CD4-positive, alpha-beta T cell treated with Interleukin-1 beta for 1 hour (primary cell): ENCODE data around the gene KCNQ1.

Experiments used
- DNase-seq, 2 donors: peaks; one replicate each; pipeline ENCODE4 v3.0.0-alpha.2; 2020 to 2022

The KCNQ1 gene

DNA sequence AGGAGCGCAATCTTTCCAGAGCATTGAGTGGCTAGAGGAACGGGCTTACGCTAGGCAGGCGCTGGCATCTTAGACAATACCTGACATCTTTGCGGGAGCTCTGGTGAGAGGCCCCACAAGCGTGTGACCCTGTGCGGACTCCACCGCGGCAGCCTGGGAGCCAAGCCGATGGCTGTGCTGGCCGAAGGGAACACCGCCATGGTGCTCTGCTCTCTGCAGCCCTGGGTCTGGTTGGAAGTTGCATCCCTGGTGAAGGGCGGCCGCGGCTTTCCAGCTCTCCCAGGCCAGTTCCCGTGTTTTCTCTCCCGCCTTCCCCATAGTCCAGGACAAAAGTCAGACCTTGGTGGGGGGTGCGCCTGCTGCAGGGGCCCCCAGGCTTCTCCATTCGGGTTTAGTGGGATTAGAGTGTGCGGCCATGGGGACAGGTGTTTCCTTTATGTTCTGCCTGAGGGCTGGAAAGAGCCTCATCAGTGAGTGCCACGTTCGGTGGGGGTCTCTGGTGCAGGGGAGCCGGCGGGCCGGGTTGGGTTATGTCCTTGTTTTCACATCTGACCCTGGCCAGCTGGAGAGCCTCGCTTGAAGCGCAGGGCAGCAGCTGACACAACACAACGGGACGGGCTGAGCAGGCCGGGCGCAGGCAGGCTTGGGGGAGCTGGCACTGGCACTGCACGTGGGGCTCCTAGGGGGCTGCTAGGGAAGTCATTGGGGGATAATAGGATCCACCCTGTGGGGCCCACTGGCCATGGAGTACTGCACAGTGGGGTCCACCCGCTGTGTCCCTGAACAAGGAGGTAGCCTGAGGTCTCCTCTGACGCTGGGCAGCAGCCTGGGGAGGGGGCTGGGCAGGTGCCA lies 94.8 kb downstream of the KCNQ1 start:
- DNase-seq: no peak

DNA sequence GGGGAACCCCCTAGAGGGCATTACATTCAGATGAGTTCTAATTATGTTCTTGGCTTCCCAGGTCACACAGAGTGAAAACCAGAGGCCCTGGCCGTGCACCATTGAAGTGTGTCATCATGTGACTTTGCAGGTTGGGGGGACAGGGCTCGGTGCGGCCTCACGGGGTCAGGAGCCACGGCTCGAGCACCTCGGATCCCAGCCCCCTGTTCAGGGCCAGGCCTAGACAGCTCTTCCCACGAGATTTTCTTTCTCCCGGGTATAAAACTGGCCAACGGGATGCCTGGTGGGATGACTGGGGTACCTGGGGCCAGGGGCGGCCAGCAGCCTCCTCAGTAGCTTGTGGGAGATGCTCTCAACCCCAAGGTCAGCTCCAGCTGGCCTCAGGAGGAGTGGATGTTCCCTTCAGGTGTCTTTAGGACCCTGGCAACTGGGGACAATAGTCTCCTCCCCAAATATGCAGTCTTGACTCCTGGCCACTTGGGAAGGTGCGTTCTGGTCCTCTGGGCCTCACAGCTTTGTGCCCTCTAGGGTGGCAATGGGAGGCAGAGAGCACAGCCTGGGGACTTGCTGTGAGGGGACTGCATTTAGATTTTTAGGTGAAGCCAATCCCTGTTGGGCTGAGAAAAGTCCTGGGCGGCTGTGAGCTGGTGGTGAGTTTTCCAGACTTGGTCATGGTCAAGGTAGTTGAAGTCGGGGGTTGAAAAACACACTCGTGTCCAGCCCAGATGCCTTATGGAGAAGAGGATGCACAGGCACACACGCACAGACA lies 95.6 kb downstream of the KCNQ1 start:
- no peak for DNase-seq

DNA sequence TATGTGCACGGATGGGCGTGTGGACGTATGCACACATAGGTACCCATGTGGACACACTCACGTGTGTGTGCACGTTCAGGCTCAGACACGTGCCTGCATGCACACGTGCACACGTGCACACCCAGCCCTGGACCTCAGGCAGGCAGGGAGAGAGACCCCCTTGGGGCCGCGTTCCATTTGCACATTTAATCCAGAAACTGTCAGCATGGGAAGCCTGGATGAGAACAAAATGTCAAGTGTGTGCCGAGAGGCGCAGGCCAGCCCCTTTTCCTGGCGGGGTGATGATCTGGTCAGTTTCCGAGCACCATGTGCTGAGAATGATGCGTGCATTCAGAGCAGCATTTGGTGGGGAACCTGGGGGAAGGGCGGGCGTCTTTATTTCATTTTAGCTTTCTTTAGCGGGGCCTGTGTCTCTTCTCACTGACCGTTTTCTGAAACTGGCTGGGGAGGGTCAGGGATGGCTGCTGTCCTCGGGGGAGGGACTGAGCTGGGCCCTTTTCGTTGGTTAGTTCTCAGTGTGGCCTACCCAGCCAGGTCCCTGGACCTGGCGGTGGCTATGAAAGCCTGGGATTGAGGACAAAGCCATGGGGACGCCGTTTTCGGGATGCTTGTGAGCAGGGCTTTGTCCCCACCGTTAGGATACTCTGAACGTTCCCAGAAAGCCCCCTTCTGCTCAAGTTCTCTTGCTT lies 96.3 kb downstream of the KCNQ1 start:
- no peak for DNase-seq

DNA sequence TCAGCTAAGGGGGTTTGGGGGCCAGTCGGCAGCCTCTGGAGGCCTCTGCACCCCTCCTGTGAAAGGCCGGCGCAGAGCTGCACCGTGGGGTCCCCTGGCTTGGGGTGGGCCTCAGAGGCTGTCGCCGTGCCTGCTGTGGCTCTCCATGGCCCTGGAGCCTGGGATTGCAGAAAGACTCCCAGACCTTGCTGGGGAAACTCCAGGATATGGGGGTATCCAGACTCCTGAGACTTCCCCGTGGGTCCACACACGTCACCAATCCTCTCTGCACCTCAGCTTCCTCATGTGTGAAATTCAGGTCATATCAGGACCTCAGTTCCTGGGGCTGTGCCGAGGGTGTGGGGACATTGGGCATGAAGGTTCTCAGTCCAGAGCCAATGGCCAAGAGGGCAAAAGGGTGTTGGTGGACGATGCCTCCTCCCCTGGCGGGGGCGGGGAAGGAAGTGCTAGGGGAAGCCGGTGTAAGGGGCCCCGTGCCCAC lies 97.1 kb downstream of the KCNQ1 start:
- no peak for DNase-seq

DNA sequence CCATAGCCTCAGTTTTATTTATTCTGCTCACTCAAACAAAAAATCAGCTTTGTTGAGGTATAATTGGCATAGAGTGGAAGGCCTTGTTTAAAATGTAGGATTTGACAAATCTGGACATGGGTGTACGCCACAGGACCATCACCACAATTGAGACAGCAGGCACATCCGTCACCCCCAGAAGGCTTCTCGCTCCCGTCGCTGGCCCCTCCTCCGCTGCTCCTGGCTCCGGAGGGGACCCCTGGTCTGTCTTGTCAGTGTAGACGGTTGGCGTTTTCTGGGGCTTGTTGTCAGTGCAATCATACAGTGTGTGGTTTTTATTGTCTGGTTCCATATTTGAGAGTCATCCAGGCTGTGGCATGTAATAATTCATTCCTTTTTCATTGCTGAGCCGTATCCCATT lies 97.6 kb downstream of the KCNQ1 start:
- no peak for DNase-seq

DNA sequence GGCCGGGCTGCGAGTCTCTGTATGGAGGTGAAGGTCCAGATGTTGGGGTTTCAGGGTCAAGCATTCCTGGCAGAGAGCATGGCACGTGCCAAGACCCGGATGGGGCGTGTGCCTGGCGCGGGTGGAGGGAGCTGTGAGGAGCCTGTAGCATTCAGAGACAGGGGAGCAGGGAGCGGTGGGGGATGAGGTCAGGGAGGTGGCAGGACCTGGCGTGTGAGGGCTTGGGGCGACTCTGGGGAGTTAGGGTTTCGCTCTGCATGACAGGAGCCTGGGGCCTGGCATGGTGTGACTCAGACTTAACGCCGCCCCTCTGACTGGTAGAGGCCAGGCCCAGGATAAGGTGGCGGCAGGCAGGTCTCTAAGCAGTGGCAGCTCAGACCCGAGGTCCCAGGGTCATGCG lies 103.0 kb downstream of the KCNQ1 start:
- DNase-seq: no peak

DNA sequence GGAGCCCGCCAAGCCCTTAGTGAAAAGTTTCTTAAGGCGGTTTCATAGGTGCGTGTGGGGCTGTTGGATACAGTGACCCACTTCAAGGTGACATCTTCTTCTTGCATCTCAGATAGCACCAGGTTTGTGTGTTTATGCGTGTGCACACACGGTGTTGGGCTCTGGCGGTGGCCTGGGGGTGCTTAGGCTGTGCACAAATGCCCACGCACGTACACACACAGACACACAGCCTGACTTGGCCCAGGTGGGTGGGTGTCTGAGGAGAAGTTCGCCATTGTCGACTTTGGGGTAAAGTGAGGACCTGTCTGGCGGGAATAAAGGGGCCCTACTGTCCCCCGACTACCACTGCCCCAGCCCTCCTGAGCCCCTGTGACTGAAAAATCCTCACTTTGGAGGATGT lies 103.8 kb downstream of the KCNQ1 start:
- no peak for DNase-seq

DNA sequence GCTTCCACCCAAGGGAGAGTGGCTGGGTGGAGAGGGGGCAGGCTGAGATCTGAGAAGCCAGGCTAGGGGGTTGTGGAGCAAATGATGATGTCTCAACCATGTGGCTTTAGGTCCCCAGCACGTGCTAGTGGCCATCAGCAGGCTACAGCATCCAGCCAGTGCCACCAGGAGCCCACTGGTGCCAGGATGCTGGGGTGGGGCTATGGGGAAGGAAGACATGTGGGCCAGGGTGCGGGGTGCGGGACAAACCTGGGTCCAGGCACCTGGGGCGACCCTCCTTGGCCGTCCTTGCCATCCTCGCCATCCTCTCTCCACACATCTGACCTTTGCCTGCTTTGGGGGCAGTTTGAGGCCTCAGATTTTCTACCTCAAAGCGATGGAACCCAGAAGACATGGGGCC lies 104.3 kb downstream of the KCNQ1 start:
- no peak for DNase-seq

DNA sequence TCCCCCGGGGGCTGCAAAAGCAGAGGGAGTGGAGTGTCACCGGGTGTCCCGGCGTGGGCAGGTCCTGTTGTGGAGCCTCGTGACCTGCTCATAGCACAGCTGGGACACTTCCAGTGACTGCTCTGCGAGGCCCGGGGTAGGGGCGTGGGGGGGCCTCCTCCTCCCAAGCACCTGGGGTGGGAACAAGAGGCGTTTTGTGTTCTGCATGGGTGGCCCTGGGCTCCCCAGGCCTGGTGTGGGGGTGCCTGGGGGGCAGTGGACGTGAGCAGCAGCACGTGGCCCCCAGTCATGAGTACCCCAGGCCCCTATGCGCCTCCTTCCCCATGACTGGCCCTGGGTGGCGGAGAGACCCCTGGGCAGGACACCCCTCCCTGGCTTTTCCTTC lies 104.7 kb downstream of the KCNQ1 start:
- DNase-seq: peak in 1 of 2 donors; percentile 0

DNA sequence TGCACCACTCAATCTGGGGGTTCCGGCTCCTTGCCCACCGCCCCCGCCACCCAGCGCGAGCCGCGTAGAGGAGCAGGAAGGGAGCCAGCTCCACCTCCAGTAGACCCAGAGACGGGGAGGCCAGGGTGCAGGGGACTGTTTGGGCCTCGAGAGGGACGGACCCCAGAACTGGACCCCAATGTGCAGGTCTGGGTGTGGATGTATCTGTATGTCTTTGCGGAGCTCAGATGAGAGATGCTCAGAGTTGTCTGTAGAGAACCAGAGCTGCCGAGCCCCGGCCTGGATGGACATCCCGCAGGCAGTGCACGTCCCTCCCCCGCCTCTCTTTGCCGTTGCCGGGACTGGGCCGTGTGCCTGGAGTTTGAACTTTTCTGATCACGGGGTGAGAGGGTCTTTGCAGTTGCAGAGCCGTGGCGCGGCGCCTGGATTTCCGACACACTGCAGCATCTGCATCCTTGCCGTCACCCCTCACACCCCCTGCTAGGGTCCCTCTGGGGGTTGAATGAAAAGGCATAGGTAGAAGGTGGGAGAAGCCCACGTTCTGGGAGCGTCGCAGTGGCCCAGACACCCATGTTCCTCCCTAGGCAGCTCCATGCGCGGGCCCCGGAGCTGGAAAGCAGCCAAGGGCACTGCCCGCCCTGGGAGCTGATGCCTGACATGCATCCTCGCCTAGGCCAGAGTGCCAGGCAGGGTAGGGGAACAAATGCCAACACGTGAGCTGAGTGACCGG lies 105.2 kb downstream of the KCNQ1 start:
- no peak for DNase-seq

DNA sequence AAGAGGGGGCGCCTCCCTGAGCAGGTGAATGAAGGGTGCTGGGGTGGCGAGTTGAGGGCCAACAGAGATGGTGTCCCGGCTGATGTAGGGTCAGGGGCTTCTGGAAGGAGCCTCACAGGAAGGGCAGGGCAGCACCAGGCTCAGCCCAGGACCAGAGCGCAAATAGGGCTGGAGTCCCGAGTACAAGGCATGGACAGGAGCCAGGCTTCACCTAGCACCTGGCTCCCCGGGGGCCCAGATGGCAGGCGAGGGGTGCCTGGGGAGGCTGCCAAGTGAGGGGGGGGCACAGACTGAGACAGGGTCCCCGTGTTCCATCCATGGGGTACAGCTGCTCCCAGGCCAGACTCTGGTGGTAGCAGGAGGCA lies 105.8 kb downstream of the KCNQ1 start:
- no peak for DNase-seq

DNA sequence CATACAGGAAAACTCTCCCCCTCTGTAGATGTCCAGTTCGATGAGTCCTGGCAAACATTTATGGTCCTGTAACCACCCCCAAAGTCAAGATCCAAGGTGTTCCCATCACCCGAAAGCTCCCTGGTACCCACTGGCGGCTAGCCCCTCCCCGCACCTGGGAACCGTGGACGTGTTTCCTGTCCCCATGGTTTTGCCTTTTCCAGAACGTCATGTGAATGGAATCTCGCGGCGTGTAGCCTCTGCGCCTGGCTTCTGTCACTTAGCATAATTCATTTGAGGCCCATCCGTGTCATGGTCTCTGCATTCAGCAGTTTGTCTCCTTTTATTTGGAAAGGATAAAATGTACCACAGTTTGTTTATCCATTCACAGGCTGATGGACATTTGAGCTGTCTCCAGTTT lies 106.3 kb downstream of the KCNQ1 start:
- no peak for DNase-seq

DNA sequence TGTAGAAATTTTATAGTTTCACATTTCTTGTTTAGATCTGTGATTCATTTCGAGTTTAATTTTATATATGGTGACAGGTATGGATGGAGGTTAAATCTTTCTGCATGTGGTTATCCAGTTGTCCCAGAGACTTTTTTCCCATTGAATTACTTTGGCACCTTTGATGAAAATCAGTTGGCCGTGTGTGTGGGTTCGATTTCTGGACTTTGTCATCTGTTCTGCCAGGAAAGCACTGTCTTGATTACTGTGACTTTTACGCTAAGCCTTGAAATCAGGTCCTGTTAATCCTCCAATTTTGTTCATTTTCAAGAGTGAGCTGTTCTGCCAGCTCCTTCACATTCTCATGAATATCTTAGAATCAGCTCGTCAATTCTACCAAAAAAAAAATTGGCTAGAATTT lies 107.4 kb downstream of the KCNQ1 start:
- DNase-seq: no peak

DNA sequence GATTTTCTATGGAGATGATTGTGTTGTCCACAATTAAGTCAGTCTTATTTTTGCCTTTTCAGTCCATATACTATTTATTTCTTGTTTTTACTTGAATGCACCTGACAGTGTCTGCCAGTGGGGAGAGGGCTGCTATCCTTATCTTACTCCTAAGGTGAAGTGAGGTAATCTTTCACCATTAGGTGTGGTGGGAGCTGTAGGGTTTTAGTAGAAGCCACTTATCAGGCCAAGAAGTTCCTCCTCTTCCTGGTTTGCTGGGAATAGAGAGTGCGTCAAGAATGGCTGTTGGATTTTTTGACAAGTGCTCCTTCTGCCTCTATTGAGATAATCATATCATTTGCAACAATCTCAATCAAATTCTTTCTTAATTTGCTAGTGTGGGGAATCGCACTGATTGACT lies 108.4 kb downstream of the KCNQ1 start:
- no peak for DNase-seq

DNA sequence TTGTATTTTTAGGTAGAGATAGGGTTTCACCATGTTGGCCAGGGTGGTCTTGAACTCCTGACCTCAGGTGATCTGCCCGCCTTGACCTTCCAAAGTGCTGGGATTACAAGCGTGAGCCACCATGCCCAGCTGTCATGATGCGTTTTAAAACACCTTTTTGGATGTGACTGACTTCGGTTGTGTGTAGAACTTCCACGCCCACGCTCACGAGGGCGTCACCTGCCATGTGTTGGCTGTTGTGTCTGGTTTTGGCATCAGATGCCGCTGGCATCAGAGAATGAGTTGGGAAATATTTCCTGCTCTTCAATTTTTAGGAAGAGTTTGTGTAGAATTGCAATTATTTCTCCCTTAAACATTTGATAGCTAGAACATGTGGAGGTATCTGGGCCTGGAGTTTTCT lies 109.1 kb downstream of the KCNQ1 start:
- no peak for DNase-seq

DNA sequence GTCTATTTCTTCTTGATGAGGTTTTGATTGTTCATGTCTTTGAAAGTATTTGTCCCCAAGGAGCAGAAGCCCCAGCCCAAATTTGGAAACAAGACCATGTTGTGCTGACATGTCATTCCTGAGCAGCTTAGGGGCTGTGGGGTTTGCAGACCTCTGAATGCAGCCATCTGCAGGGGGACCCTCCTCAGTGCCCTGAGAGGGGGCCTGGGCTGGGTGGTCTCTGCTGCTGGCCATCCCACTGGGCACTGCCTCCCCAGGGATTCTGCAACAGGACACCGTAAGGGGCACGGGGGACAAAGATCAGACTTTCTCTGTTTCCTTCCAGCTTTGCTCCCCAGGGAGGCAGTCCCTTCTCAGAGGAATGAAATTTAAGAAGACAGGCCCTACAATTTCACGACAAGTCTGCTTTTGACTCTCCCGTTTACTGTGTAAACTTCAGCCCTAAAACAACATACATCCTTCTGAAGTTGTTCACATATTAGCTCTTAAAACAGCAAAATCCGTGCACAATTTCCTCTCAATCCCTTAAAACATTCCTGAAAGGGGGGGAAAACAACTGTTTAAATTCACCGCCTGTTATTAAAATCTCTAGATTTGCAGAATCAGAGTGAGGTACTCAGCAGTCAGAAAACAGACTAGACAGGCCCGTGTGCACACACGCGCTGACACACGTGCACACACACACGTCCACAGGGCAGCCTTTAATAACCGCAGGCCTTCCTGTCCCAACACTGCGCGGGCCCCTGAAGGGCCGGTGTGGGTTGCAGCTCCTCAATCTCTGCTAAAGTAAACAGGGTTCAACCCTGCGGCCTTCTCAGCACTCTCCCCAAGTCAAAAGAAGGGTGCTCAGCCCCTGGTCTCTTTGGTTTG lies 109.8 kb downstream of the KCNQ1 start:
- no peak for DNase-seq

DNA sequence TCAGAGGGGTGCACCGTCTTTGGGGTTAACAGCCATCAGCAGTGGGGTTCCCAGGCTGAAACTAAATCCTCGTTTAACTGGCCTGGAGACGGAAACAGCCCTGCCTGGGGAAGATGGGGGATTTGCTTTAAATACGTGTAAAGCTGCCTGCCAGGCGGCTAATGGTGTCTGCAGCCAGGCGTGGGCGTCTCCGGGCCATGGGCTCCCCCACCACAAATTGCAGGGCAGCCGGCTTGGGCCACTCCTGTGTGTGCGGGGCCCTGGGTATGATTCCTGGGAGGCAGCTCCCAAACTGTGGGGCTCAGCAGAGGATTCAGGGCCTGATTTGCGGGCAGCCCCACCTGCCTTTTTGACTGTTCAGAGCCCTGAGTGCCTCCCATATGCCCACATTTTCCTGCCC lies 110.5 kb downstream of the KCNQ1 start:
- no peak for DNase-seq

DNA sequence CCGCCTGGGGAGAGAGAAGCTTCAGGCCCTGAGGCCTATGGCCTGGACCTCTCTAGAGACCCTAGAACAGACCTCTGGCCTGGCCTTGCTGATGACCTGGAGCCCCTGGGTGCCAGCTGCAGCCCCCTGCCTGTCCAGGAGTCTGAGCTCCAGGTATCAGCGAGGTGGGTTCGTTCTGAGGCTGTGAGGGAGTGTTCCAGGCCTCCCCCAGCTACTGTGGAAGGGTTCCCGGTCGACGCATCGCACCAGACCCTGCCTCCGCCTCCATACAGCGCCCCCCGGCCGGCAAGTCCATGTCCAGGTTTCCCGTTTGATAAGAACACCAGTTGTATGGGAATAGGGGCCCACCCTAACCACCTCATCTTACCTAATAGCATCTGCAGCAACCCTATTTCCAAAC lies 111.1 kb downstream of the KCNQ1 start:
- DNase-seq: no peak

DNA sequence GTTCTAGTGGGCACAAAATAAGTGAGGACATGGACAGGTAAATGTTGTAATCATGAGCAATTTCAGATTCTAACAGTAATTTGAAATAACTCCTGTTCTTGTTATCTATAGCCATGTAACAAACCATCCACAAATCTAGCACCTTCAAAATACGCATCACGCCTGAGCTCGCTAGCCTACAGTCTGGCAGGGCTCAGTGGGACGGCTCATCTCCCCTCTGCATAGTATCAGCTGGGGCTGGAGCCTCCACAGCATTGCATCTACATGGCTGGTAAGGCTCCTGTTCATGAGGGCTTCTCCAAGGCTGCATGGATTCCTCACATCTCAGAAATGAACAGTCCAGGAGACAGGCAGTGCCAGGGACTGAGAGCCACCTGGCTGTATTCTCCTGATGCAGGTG lies 112.6 kb downstream of the KCNQ1 start:
- DNase-seq: no peak

DNA sequence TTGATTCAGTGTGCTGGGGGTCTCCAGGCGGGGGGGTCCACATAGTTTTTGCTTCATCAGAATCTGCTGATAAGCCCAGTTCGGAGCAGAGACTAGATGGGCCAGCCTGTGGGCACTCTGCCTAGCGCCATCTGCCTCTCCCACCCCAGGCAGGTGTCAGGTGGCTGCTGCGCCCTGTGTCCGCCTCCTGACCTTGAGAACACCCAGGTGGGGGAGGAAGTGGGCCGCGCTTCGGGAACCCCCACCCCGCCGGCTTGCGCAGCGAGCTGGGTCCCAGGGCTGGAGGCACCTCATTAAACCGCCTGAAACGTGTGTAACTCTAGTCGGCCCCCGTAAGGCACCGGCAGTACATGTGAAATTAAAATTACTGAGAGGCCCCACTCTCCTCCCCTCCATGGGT lies 113.6 kb downstream of the KCNQ1 start:
- no peak for DNase-seq

DNA sequence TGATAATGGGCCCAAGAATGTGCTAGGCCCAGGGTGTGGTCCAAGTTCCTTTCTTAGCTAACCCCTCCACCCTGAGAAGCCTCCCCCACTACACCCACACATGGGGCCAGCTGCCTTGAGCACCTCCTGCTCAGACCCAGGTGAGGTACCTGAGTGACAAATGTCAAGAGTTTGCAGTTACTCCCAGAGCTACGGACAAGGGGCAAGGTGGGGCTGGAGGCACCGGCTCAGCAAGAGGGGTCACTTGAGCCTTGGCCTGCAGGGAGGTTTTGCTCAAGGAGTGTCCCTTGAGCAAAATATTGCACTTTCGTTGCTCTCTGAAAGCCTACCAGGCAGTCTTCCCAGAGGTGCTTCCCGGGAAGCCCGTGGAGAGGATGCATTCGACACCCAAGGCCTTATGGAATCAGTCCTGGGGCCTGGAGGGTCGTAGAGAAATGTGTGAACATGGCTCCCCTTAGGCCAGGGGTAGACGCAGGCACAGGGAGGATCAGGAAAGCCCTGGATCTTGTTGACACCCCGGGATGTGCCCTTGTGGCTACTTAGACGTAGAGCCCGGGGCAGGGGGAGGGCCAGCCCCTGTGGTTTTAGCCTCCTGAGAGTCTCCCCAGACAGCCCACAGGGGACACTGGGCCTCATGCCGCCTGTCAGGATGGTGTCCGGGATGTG lies 114.2 kb downstream of the KCNQ1 start:
- DNase-seq: no peak
